Measurements from ENCODE around the gene AIFM3. TPM values are rescaled to one million over a fixed set of nuclear protein-coding genes. Genes with fewer than 3 reads are reported as not detected.

The AIFM3 gene
- total RNA-seq, 1 experiment from 2014 or later = 2.6 TPM

- TF ChIP-seq ZBTB43 (CRISPR knock-in tag; IDR thresholded peaks at IDR 0.05) (no peak), CREM (CRISPR knock-in tag; IDR thresholded peaks at IDR 0.05) (no peak), TP53 (CRISPR knock-in tag; IDR thresholded peaks at IDR 0.05) (no peak), MAX (CRISPR knock-in tag; IDR thresholded peaks at IDR 0.05) (no peak), SP1 (CRISPR knock-in tag; conservative IDR thresholded peaks at IDR 0.05) (no peak)
Measured at GRCh38 chr22:20964090-20964798, 2.8 kb upstream of the AIFM3 start (continued).

- TF ChIP-seq ESRRA (CRISPR knock-in tag; IDR thresholded peaks at IDR 0.05; ENCODE audit: borderline replicate concordance) (no peak), ERG (CRISPR knock-in tag; IDR thresholded peaks at IDR 0.05) (no peak), ZNF416 (CRISPR knock-in tag; IDR thresholded peaks at IDR 0.05) (no peak), PRRX2 (CRISPR knock-in tag; IDR thresholded peaks at IDR 0.05) (no peak), MLX (CRISPR knock-in tag; IDR thresholded peaks at IDR 0.05) (no peak)
- peak overlapping the region; percentile 78 for H3K4me3 Mint-ChIP-seq
- ChIA-PET CTCF (interaction anchor here (1.0 to 1.7 kb wide), 5 partner anchors 9 to 138 kb away, joined by 3 to 8 read pairs (median 4); partner anchors contain the start of genes CRKL and LZTR1), POLR2A (no interaction called here)
- no peak for DNase-seq (ENCODE audit: low spot score)
- no peaks in the 10 kb centered on the region for H3K36me3 Mint-ChIP-seq
- H3K4me1 Mint-ChIP-seq = peaks cover 14% of the 10 kb centered on the region
- peaks cover 75% of the 10 kb centered on the region for H3K27me3 Mint-ChIP-seq (ENCODE audit: low read depth)
- ATAC-seq = no peak
- H3K9me3 Mint-ChIP-seq = no peaks in the 10 kb centered on the region
- no peak overlapping the region for H3K27ac Mint-ChIP-seq
Measured at GRCh38 chr22:20964799-20965103, 2.3 kb upstream of the AIFM3 start.

GRCh38 chr22:20965104-20965887 lies 1.8 kb upstream of the AIFM3 start:
- ChIA-PET CTCF (interaction anchor here (1.0 to 1.7 kb wide), 5 partner anchors 9 to 138 kb away, joined by 3 to 8 read pairs (median 4); partner anchors contain the start of genes CRKL and LZTR1), POLR2A (no interaction called here)
- DNase-seq (ENCODE audit: low spot score) (peak; percentile 29), ATAC-seq (no peak; the same call in 1 of the 2 replicates)
- Mint-ChIP-seq H3K4me1 (peaks cover 14% of the 10 kb centered on the region), H3K27ac (no peak overlapping the region), H3K4me3 (peak overlapping the region; percentile 56), H3K27me3 (ENCODE audit: low read depth) (peaks cover 78% of the 10 kb centered on the region), H3K36me3 (no peaks in the 10 kb centered on the region), H3K9me3 (no peaks in the 10 kb centered on the region)
- TF ChIP-seq HMGA2 (CRISPR knock-in tag; IDR thresholded peaks at IDR 0.05) (no peak), MAX (CRISPR knock-in tag; IDR thresholded peaks at IDR 0.05) (peak; percentile 45; the same call in 1 of the 2 replicates)

- no peak overlapping the region; the same call in 1 of the 2 replicates for H3K4me3 Mint-ChIP-seq
- no peaks in the 10 kb centered on the region for H3K9me3 Mint-ChIP-seq
- no peaks in the 10 kb centered on the region for H3K36me3 Mint-ChIP-seq
- POLR2A ChIA-PET = no interaction called here
- H3K4me1 Mint-ChIP-seq = peaks cover 14% of the 10 kb centered on the region
- TF ChIP-seq ZNF121 (CRISPR knock-in tag; IDR thresholded peaks at IDR 0.05) = no peak
- no peak for TF ChIP-seq CTCF (IDR thresholded peaks at IDR 0.05)
- no peak for TF ChIP-seq ZSCAN18 (CRISPR knock-in tag; IDR thresholded peaks at IDR 0.05)
- no peak for TF ChIP-seq HMGA2 (CRISPR knock-in tag; IDR thresholded peaks at IDR 0.05)
- no peak for TF ChIP-seq NFE2L1 (CRISPR knock-in tag; IDR thresholded peaks at IDR 0.05)
- no peak for TF ChIP-seq ATF3 (CRISPR knock-in tag; conservative IDR thresholded peaks at IDR 0.05)
- no peak for TF ChIP-seq FOXJ3 (CRISPR knock-in tag; IDR thresholded peaks at IDR 0.05; ENCODE audit: borderline replicate concordance)
- no peak for TF ChIP-seq PRRX2 (CRISPR knock-in tag; IDR thresholded peaks at IDR 0.05)
- no peak for TF ChIP-seq MXD4 (CRISPR knock-in tag; IDR thresholded peaks at IDR 0.05; ENCODE audit: borderline replicate concordance)
- ATAC-seq (no peak), DNase-seq (ENCODE audit: low spot score) (no peak)
- CTCF ChIA-PET = interaction anchor here (1.4 to 3.1 kb wide), 4 partner anchors 9 to 137 kb away, joined by 4 to 25 read pairs (median 6); partner anchors contain the start of genes CRKL and LZTR1
- no peak overlapping the region for H3K27ac Mint-ChIP-seq
- H3K27me3 Mint-ChIP-seq (ENCODE audit: low read depth) = peaks cover 81% of the 10 kb centered on the region
Measured at GRCh38 chr22:20965888-20966855, 883 bp upstream of the AIFM3 start.

Data from WTC11 (cell line).